ENCODE measurements around the gene RAB3A.
A peak's percentile ranks its signal among the peaks of the same experiment; 100 is the strongest.

The RAB3A gene

GRCh38 chr19:18197306-18197705 lies 6.5 kb downstream of the RAB3A start:
- DNase-seq, result no peak

GRCh38 chr19:18196511-18196845 lies 7.4 kb downstream of the RAB3A start:
- no peak for DNase-seq

GRCh38 chr19:18194554-18195238 lies 9.1 kb downstream of the RAB3A start:
- peak; percentile 4 for DNase-seq

GRCh38 chr19:18194181-18194530 lies 9.7 kb downstream of the RAB3A start:
- no peak for DNase-seq

- DNase-seq, result no peak
Observed at GRCh38 chr19:18193388-18194180, 10.3 kb downstream of the RAB3A start.

- peak; percentile 100 for DNase-seq
Observed at GRCh38 chr19:18192673-18193387, 11.0 kb downstream of the RAB3A start, which contains the start of gene MPV17L2. MPV17L2 (plus strand) TSS chr19:18193218; CDS start chr19:18193282, 64 bp downstream.

GRCh38 chr19:18191640-18192062 lies 12.2 kb downstream of the RAB3A start:
- DNase-seq, result no peak

- DNase-seq, result no peak
Observed at GRCh38 chr19:18190278-18190677, 13.6 kb downstream of the RAB3A start.

GRCh38 chr19:18185538-18185937 lies 18.3 kb downstream of the RAB3A start:
- no peak for DNase-seq

- DNase-seq, result no peak
Observed at GRCh38 chr19:18183529-18183928, 20.3 kb downstream of the RAB3A start.

GRCh38 chr19:18179957-18180356 lies 23.9 kb downstream of the RAB3A start:
- no peak for DNase-seq

GRCh38 chr19:18176367-18177310 lies 27.2 kb downstream of the RAB3A start:
- DNase-seq, result no peak

GRCh38 chr19:18174983-18175382 lies 28.9 kb downstream of the RAB3A start:
- DNase-seq, result no peak

GRCh38 chr19:18173572-18174288 lies 30.1 kb downstream of the RAB3A start, which contains the start of gene IFI30:
IFI30 (plus strand) TSS chr19:18173813; CDS start chr19:18173842, 29 bp downstream.
- DNase-seq, result peak; percentile 47

GRCh38 chr19:18173054-18173571 lies 30.7 kb downstream of the RAB3A start:
- no peak for DNase-seq

GRCh38 chr19:18172331-18173053 lies 31.4 kb downstream of the RAB3A start:
- DNase-seq, result no peak

- no peak for DNase-seq
Observed at GRCh38 chr19:18171605-18172327, 32.1 kb downstream of the RAB3A start.

- no peak for DNase-seq
Observed at GRCh38 chr19:18170714-18171255, 33.1 kb downstream of the RAB3A start.

- no peak for DNase-seq
Observed at GRCh38 chr19:18168673-18169381, 35.0 kb downstream of the RAB3A start.

Measured in stimulated activated naive CD4-positive, alpha-beta T cell treated with Interleukin-2 at 50 U/mL for 16 hours (primary cell).